NCI-H146 (cell line): ENCODE measurements around the gene TMEM252.

ENCODE experiments used
- DNase-seq: peaks from one replicate; lab custom pipeline; 2025; lab: John Stamatoyannopoulos, UW

Gene TMEM252, protein sequence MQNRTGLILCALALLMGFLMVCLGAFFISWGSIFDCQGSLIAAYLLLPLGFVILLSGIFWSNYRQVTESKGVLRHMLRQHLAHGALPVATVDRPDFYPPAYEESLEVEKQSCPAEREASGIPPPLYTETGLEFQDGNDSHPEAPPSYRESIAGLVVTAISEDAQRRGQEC

DNA sequence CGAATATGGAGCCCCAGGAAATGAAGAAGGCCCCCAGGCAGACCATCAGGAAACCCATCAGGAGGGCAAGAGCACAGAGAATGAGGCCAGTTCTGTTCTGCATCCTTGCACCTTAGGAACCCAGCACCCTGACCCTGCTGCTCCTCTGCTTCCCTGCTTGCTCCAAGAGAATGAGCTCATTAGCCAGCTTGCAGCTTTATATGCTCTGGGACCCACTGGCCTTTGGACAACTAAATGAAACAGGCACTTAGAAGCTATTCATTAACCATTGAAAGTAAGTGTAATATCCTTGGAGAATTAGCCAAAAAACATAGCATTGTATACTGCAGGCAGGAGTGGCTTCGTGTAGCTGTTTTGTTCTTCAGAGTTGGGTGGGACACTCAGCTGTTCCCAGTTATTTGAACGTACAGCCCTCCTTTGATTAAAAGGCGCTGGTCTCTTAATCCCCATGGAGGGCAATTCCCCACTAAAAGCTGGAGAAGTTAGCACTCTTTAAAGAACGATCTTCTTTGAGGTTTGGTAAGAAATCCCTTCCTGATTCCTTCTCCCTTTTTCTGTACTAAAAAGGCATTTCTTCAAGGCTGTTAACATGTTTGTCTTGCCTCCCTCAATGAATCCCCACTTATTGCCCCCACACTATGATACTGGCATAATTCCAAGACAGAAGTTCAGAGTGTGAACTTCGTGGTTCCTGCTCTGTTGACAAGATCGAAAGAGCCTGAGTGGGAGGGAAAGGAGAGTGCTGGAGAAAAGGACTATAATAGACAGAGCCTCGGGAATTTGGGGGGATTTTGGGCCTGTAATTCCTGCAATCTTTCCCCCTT, at the start of gene TMEM252:
TMEM252 (minus strand) TSS at position 172 of the 824 bp plus-strand sequence; CDS start at position 103, 69 bp downstream.
- DNase-seq: no peak

DNA sequence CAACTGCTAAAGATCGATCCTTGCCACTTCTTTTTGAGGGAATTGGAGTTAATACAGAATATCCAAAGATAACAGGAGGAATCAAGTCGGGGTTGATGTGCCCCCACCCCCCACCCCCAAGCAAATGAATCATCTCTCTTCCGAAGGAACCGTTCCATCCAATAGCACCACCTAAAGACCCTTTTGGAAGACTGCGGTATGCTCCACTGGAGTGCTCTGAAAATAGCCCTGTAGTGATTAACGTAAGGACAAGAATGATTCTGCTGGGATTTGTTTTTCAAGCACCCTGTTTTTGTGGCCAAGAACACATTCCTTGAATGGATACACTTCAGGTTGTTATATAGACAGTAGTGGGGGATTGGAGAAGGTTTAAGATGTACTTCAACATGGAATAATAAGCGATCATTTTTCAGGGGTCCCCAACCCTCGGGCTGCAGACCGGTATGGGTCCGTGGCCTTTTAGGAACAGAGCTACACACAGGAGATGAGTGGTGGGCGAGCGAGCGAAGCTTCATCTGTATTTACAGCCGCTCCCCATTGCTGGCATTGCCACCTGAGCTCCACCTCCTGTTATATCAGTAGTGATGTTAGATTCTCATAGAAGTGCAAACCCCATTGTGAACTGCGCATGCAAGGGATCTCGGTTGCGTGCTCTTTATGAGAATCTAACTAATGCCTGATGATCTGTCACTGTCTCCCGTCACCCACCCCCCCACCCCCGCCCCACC, 44.5 kb upstream of the TMEM252 start:
- DNase-seq: peak; percentile 14

DNA sequence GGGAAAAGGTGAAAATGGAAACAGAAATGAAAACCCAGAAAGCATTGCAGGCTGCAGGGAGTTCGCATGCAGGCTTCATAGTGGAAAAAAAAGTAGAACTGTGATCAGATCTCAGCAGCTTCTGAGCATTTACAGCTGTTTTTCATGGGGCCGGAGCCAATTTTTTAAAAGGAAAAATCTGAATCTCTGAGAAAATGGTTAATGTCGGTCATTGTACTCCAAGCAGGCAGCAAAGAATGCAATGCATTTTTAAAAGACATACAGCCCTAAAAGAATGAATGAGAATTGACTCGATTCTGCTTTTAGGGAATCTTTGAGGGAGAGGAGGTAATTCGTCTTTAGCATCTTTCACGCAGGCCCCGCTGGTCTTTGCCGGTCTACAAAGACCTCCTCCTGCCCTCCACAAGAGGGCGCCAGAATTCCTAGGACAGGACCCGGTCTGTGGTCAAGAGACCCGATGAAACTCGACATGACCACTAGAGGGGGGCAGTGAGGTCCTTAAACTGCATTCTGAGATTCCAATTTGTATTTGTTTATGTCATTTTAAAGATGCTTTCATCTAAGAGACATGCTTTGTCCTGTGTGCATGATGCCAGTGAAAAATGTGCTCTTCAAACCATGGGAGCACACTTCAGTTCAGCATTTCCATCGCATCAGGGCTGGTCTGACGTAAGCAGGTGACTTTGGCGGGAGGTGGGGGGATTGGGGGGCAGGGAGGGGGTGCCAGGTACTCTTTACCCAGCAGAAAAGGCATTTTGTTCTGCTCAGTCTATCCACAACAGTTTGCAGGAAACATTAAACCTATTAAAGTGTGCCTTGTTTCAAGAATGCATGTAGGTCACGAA, 43.7 kb upstream of the TMEM252 start:
- DNase-seq: peak; percentile 81

DNA sequence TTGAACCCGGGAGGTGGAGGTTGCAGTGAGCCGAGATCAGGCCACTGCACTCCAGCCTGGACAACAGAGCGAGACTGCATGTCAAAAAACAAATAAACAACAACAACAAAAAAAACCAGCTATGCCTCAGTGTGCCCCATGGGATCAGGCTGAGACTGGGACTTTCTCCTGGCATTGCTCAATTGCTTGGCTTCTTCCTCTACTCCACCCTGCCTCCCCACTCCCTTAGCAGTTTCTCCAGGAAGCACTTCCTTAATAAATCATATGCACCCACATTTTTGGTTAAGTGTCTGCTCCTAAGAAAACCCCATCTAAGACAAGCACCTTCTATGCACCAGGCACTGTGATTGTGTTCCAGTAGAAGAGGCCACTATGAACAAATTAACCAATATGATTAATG, 41.0 kb upstream of the TMEM252 start:
- DNase-seq: no peak

DNA sequence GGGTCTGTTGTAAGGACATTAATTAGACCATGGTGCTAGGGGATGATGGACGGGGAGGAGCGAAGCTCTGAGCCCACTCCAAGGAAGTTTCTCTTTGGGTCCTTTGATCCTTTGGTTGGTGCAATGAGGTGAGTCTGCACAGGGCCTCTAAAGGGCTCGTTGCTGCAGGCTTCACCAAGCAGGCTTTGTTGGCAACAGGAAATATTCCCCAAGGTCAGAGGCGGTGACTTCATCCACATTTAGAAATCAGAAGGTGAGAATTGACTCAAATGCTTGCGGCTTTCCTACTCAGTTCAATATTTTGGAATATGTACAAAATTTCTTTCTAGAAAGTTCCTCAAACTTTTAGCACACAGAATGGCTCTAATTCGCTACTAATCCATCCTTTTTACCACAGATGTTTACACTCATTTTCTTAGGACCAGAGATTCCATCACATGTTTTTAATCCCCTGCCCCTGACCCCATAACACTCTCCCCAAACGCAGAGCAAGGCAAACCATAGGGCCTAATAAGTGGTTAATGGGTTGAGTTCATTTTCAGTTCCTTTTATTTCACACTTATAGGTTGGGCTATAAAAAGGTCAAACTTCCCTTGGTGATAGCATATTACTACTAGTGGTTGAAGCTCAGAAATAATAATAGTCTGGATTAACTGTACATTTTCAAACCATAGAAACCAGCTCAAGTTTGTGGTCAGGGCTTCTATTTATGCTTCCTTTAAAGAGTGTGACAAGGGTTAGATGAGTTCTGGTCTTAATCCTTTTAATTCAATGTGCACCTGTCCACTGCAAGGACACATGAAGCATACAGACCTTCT, 37.3 kb upstream of the TMEM252 start:
- no peak for DNase-seq

DNA sequence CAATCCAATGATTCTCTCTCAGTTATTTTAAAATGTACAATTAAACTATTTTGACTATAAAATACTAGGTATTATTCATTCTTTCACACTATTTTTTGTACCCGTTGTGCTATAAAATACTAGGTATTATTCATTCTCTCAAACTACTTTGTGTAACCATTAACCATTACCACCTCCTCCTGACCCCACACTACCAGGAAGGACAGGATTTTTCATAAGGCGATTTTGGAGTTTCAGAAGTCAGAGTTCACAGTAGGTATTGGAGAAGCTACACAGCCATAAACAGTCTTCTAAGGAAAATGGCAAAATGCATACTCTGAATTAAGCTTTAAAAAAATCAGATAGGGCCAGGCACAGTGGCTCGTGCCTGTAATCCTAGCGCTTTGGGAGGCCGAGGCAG, 35.1 kb upstream of the TMEM252 start:
- DNase-seq: no peak

DNA sequence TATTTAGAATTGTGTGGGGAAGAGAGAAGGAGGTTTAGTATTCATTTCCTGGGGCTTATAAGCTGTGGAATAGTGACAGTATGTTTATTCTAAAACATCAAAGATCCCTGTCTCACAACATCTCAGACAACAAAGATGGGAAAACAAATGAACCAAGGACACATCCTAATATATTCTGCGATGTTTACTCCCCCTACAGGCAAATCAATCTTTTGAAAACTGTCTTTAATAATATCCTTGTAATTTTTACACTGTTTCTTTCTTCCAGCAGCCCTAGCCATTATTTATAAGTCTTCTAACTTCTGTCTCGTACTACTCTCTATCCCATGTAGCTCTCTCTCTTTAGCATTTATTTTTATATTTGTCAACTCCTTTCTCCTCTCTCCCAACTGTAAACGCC, 33.5 kb upstream of the TMEM252 start:
- DNase-seq: no peak

DNA sequence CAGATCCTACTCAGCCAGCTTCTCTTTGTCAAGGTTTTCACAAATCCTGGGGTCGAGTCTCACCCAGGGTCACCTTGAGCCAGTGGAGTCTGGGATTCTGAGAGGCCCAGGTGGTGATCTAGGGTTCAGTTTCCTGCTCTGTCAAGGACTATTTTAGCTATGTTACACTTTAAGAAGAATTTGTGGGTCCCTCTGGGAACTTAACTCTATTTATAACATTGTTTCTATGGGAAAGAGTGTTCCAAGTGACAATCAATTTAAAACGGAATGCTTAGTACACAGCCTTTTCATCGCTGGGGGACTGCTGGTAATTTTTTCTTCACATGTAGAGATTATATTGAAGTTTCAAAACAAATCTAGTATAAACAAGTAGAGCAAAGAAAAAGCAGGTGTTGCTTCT, 26.9 kb upstream of the TMEM252 start:
- no peak for DNase-seq

DNA sequence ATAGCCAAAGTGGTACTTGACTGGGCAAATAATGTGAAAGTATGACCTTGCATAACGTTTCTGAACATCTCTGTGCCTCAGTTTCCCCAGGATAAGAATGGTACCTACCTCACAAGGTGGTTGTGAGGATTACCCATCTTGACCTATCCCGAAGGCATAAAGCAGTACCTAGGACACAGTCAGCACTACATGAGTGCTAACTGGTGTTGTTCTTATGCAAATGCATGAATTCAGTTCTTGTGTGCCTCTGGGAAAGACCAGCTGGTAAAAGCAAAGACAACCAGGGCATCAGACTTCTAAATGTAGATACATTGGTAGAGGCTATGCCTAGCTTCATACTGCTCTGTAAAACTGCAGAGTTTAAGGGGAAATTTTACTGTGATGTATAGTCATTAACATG, 21.8 kb upstream of the TMEM252 start:
- no peak for DNase-seq

DNA sequence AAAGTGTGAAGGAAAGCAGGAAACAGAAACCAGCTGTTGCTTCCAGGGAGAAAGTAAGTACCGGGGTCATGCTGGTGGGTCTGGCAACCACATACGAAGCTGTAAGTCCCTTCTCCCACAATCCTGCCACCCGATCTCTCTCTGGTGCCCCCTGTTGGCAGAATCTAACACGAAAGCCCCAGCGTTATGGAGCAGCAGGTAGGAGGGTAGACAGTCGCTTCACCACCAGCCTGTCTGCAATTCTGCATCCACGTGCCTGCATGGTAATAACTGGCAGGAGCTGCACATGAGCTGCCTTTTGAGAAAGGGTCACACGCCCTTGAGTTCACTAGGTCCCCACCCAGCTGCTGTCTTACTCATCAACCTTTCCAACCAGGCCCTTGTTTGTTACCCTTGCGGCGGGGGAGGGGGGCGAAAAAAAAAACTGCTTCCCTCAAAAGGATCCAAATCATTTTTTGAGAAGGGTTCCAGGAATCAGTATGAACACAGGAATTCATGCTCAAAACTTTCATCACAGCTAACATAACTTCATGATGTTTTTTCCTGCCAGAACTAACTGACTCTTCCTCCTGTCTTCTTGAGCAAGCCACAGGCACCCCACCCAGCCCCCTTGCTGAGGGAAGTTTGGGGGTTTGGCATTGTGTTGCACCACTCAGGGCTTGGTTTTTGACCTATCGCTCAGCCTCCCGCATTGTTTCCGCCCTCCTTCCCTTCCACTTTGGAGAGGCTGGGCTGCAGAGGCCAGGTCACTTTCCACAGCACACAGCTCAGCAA, 19.6 kb upstream of the TMEM252 start:
- peak; percentile 19 for DNase-seq

DNA sequence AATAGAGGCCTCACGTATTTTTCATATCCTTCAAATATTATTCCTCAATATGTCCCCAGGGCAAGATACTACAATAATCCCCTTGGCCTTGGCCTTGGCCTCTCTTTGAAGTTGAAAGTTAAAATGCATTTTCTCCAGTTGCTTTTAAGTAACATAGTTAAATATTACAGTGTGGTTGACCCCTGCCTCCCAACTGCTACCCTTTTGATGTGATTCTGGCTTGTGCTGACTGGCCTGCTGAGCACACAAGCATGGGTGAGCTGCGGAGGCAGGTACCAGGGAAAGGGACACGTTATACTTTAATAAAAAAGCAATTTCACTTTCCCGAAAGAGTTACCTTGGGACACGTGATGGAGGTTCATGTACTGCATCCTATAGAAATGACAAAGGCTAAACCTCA, 17.9 kb upstream of the TMEM252 start:
- no peak for DNase-seq

DNA sequence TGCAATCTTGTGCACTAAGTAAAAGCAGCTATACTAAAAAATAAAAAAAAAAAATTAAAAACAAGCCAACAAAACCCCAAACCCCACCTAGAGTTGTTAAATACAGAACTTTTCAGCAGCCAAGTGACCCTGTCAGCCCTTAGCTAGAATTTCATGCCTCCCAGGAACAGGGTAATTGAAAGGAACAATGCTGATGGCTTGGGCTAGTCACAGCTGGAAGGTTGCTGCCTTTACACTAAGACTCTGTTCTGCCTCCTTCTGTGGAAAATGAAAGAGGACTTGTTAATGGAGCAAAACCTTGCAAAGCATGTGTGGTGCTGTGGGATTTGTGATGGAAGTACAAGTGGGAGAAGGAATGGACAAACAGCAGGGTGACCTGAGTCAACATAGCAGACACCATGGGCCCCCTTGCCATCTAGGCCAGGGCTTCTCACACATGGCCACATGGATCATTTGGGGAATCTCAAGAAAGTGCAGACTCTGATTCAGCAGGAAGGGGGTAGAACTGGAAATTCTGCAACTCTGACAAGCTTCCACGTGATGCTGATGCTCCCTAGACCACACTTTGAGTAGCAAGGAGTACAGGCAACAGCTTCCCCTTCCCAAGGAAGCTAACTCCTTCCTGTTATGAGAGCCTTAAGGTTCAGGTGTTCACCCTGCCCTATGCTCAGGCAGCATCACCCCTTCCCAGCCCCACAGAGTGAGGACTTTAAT, 14.9 kb upstream of the TMEM252 start:
- no peak for DNase-seq

DNA sequence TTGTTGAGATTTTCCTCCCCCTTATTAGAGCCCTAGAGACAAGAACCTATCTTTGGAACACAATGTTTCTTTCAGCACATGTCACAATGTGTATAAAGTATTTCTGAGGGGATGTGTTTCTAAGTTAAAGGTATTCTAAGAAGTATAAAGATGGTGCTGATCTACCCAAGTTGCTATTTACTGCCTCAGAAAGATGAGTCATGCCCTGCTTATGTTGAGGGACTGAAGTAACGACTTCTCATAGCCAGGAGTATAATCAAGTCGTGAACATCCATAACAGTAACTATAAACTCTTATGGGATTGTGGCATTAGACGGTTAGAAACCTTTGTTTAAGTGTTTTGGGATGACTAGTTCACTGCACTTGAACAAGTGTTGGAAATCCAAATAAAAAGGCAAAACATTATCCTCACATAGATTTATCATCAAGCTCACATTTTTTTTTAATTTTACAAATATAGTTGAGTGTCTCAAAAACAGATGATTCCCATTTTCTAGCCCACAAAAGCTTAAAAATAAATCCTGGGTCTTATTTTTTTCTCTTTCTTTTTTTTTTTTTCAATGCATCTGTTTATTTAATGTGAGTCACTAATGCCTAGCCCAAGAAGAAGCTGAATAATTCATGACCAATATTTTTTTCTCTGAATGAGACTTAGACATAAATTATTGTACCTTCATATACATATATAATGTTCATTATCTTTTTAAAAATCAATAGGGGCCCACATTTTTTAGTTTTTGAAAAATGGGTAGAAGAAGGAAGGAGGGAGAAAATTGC, 12.2 kb upstream of the TMEM252 start:
- DNase-seq: no peak

DNA sequence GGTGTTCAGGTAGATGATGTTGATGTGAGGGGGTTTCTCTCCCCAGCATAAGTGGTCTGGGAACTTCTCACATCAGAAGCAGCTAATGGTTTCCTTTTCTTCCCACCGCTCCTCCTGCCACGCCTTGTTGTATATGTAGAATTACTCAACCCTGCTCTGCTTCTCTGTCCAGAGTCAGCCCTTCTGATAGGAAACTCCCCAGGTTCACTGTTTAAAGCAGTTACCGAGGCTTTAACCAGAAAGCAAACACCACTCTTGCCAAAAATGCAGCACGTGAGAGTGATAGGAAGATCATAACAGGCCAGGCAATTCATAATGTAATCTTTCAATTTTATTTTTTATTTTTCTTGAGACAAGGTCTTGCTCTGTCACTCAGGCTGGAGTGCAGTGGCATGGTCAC, 10.5 kb upstream of the TMEM252 start:
- no peak for DNase-seq

DNA sequence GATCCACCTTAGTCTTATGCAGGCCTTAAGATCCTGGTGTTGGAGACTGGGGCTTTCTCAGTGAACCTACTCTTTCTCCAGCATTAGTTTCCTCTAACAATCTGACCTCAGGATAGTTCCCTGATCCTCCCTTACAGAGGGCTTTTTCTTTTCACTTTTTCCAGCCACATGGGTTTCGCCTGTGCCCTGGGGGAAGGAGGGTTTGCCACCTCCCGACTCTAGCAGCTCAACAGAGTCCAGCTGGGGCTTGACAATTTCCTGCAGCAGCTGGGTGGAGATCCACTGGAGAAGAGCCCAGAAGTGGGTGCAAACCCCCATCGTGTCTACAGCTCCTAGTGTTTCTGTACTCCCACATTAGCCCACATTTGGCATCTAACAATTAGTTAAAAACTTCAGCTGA, 7.6 kb upstream of the TMEM252 start:
- DNase-seq: no peak

DNA sequence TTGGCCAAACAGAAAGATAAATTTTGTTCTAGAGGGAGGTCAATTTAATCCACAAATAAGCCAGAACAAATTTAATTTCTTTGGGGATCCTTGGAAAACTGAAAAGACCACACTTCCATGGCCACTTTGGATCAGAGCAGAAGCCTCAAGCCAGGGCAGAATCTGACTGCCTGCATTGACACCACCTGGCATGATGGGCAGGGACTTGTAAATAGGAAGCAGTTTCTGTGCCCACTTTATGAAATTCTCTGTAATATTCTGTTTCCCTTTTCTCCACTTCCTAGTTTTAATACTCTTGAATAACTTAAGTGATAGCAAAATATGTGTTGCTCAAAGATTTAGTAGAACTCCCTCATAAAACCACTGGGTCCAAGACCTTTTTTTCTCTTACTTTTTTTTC, 6.7 kb upstream of the TMEM252 start:
- no peak for DNase-seq

DNA sequence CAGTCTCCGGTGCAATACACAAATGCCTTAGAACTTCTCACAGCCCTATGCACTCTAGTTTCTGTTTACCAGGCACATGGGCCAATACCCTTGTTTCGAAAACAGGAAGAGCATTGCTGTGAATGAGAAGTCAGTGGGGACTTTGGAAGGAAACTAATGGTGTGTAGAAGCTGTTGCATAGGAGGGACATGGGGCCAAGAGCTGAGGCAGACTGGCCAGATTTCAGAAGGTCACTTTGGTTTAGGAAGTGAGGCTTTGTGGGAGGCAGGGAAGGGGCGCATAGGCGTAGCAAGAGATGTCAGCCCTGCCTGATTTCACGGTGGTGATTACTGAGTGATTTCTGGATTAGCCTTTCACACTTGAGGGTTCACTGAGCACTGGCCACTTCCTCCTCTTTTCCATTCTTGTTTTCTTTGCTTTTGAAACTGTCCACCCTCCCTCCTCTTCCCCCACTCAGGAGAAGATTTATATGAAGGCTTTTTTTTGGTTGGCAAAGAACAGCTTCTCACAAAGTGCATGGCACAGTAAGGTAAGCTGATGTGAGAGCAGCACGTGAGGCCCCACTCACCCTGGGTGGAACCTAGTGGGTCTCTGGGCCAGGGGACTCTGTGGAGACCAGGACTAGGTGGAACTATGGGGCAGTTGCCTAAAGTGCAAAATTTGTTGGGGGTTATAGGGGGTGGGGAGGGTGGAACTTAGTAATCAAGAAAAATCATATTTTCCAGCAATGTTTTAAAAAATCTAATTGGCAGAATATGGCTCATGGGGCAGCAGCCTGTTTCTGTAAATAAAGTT, 6.1 kb upstream of the TMEM252 start:
- no peak for DNase-seq

DNA sequence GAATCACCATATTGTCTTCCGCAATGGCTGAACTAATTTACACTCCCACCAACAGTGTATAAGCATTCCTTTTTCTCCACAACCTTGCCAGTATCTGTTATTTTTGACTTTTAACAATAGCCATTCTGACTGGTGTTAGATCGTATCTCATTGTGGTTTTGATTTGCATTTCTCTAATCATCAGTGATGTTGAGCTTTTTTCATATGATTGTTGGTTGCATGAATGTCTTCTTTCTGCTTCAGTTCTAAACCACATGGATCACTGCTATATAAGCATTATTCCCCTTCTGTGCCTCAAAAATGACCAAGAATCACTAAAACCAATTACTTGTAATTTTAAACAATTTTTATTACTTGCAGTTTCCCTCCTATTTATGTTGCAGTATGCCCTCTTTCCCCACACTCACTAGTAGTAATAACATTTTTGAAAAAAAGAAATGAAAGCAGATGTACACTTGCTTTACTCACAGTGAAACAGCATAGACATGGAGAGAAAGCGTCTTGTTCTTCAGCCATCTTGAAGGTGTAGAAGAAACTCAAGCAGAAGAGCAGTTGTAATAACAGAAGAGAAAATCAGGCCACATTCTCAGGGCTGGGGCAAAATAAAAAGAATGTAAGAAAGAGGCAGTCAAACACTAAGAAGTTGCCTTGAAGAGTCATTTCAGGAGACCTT, 4.5 kb upstream of the TMEM252 start:
- DNase-seq: no peak
